HG03575 (cell line): Measurements from ENCODE around the gene TRIO.
A peak's percentile ranks its signal among the peaks of the same experiment; 100 is the strongest.

ENCODE experiments used
- ATAC-seq: cut with Tn5 transposase; IDR thresholded peaks from one replicate; pipeline ENCODE4 v1.9.1; 2021; ENCODE audit not compliant: unreplicated experiment, insufficient number of reproducible peaks, low FRiP score; ENCODE audit errors: extremely low read depth

Gene TRIO

GRCh38 chr5:14144586-14145434, 1.7 kb downstream of the TRIO start:
- ATAC-seq: peak; percentile 80

DNA sequence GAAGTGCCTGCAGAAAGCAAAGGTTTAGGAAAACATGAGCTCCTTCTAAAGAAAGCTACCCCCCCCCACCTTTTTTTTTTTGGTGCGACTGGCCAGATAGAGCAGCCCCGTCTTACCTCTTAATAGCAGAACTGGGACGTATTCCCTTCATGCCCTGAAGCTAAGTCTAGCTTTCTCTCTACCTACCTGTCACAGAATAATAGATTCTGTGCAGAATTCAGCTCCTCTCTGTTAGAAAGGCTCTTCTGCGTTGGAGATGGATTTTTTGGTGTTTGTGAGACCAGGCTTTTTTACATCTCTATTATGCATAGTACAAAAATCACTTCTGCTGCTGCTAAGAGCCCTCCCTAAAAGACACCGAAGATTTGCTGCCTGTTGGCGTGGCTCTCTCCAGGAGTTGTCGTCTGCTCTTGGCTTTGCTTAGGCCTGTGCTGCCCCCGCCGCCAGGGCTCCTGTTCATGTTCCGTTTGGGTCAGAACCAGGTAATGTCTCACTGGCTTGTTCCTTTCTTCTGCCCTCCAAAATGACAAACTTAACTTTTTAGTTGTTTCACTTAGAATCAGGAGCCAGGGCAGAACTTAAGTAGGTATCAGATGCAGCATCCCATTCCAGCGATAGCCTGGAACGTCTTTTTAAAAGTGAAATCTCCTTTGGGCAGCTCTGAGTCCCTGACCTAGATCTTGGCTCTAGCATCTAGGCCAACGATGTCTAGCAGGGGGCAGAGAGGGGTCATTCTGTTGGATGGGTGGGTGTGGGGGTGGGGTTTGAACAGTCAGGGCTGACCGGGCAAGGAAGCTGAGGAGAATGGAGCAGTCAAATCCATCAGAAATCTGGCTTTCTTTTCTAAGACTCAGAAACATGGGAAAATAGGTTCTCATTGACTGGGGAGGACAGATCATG, 2.5 kb downstream of the TRIO start:
- ATAC-seq: no peak

DNA sequence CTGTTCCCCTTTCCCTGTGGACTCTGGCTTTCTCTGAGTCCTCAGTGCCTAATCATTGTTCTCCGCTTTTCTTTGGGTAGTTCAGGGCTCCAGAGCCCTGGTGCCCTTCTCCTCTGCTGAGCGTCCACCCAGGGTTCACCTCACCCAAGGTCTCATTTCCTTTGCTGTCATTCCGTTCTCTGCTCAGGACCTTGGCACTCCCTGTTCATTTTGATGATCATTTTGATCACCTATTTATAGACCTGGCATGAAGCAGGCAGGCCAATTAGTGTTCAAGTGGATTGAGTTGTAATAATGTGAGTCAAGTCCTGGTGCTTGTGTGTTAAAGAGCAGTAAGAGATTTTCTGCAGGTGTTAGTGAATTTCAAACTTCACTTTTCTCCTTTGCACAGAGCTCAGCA, 3.6 kb downstream of the TRIO start:
- no peak for ATAC-seq

- no peak for ATAC-seq
Measured at GRCh38 chr5:14147210-14147609, 4.1 kb downstream of the TRIO start.

DNA sequence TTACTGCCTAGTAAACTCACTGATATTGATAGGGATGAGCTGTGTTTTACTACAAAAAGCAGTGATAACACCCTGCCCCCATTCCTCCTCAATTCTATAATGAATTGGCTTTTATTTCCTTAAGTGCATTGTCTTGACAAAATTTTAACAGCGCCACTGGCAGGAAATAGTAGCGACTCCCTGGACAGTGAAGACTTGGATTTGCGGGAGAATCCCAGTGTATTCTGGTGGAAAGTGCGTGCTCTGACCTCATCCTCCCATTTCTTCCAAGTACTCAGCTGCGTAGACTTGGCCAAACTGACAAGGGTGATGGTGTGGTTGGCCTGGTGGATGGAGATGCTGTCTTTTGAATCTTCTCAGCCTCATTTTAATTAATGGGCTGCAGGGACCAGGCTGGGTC, 5.3 kb downstream of the TRIO start:
- no peak for ATAC-seq

- ATAC-seq: no peak
Measured at GRCh38 chr5:14148890-14149671, 5.9 kb downstream of the TRIO start.

DNA sequence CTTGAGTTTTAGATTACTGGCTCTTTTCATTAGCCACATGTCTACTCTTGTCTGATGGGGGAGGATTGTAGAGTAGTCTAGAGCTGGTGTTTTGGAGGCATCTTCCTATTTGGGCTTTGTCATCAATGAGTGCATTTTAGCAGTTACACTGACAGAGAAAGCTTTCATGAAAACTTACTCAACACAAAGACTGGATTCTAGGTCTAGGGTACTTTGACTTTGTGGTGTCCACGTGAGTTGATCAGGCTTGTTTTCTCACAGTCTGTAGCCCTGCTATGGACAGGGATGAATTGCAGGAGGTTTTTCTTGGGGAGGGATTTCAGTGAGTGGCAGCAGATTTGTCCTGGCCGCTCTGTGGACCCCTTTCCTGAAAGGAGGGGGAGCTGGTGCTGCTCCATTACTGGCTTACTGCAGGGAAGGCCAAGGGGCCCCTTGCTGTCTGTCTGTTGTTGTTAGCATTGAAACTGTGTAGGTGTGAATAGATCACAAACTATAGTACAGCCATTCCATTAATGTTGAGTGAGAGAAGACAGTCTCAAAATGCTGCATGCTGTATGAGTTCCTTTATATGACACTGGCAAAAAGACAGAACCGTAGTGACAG, 6.6 kb downstream of the TRIO start:
- ATAC-seq: no peak

- no peak for ATAC-seq
Measured at GRCh38 chr5:14151416-14151815, 8.3 kb downstream of the TRIO start.

- ATAC-seq: no peak
Measured at GRCh38 chr5:14153071-14153864, 10.1 kb downstream of the TRIO start.

GRCh38 chr5:14153932-14154731, 11.0 kb downstream of the TRIO start:
- ATAC-seq: no peak

- ATAC-seq: peak; percentile 41
Measured at GRCh38 chr5:14155075-14155474, 11.9 kb downstream of the TRIO start.

DNA sequence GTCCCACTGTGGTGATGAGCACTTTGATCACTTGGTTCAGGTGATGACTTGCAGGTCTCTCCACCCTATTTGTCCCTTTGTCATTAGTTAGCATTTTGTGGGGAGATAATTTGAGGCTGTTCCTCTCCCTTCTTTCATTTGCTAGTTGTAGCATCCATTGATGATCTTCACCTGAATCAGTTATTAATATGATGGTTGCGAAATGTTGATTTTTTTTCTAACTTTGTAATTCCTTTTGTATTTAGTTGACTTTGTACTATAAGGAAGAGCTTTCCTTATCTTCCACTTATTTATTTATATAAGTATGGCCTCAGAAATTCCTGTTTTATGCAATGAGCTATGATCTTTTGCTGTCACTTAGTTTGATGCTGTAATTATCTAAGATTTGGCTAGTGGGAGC, 12.6 kb downstream of the TRIO start:
- ATAC-seq: no peak

- ATAC-seq: peak; percentile 4
Measured at GRCh38 chr5:14156290-14156649, 13.1 kb downstream of the TRIO start.

- ATAC-seq: peak; percentile 39
Measured at GRCh38 chr5:14156650-14157492, 13.7 kb downstream of the TRIO start.

DNA sequence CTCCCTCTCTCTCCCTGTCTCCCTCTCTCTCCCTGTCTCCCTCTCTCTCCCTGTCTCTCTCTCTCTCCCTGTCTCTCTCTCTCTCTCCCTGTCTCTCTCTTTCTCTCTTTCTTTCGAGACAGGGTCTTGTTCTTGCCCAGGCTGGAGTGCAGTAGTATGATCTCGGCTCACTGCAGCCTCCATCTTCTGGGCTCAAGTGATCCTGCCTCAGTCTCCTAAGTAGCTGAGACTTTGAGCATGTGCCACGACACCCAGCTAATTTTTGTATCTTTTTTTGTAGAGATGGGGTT, 14.3 kb downstream of the TRIO start:
- ATAC-seq: no peak

- no peak for ATAC-seq
Measured at GRCh38 chr5:14158890-14159666, 15.9 kb downstream of the TRIO start.
